SK-N-MC (cell line): ENCODE results near the gene SP1.
"Not testable (repeated sequence)": the region's sequence is repeated elsewhere in the genome, so short reads cannot be mapped to it uniquely, and the experiment has no call there.

ENCODE experiments used
- EZH2 ChIP-seq: fragments of 200-600 bp; sonication (generic); IDR thresholded peaks from one replicate; pipeline ENCODE4 v1.6.1; 2017; ENCODE audit warnings: antibody characterized with exemption
- POLR2AphosphoS5 ChIP-seq: IDR thresholded peaks from 2 replicates; pipeline ENCODE4 v1.6.1; 2012; ENCODE audit warnings: mild to moderate bottlenecking, low read depth, low read length, borderline replicate concordance

DNA sequence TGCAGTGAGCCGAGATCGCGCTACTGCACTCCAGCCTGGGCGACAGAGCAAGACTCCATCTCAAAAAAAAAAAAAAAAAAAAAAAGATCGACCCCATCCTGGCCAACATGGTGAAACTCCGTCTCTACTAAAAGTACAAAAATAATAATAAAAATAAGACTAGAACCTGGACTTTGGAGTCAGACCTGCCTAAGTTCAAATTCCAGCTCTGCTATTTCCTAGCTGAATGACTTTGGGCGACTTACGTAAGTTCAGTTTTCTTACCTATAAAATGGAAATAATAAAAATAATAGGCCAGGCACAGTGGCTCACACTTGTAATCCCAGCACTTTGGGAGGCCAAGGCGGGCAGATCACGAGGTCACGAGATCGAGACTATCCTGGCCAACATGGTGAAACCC lies 42.3 kb downstream of the SP1 start:
- TF ChIP-seq EZH2, POLR2AphosphoS5: not testable (repeated sequence)
